Vagina (tissue), 2 donors: ENCODE data around the gene MBP. TPM values are rescaled to one million over a fixed set of nuclear protein-coding genes. Genes with fewer than 3 reads are reported as not detected.

Experiments used
- DNase-seq, 2 donors: peaks; one replicate each; pipeline ENCODE4 v3.0.0-alpha.2; 2017; ENCODE audit errors: extremely low spot score in 2 of 2
- H3K27ac ChIP-seq: fragments of 200-600 bp; sonication (generic); one replicate; pipeline ENCODE4 v1.5.1; 2019
- H3K27me3 ChIP-seq: fragments of 200-600 bp; sonication (generic); one replicate; pipeline ENCODE4 v1.5.1; 2019
- H3K36me3 ChIP-seq, 2 donors: fragments of 200-600 bp; sonication (generic); one replicate each; pipeline ENCODE4 v1.5.1; 2017 to 2019
- H3K4me1 ChIP-seq: fragments of 200-600 bp; sonication (generic); one replicate; pipeline ENCODE4 v1.5.1; 2019
- H3K4me3 ChIP-seq, 2 donors: fragments of 200-600 bp; sonication (generic); 1 replicate in 1 of 2; 2 replicates in 1 of 2; pipeline ENCODE4 v1.5.1; 2016 to 2019
- H3K9me3 ChIP-seq: fragments of 200-600 bp; sonication (generic); one replicate; pipeline ENCODE4 v1.5.1; 2019
- CTCF ChIP-seq, 3 experiments: fragments of 450-650 bp in 2 of 3; fragments of 200-600 bp in 1 of 3; sonication (generic) in 1 of 3; IDR thresholded peaks; one replicate each; pipeline ENCODE4 v1.5.1; 2017 to 2019; ENCODE audit warnings: antibody characterized with exemption in 3 of 3, mild to moderate bottlenecking in 2 of 3, moderate library complexity in 2 of 3
- POLR2A ChIP-seq, 2 donors: fragments of 450-650 bp; IDR thresholded peaks; one replicate each; pipeline ENCODE4 v1.6.1; 2017; ENCODE audit warnings: antibody characterized with exemption in 2 of 2, mild to moderate bottlenecking in 2 of 2, moderate library complexity in 2 of 2
- POLR2AphosphoS5 ChIP-seq, 2 donors: sonication (generic); formaldehyde crosslinking; IDR thresholded peaks; one replicate each; pipeline ENCODE4 v1.9.0; 2017; ENCODE audit warnings: antibody characterized with exemption in 2 of 2, mild to moderate bottlenecking in 2 of 2, low read depth in 1 of 2; ENCODE audit not compliant: insufficient read depth in 1 of 2
- intact Hi-C: fragments of 100-400 bp; cut with DNase I; formaldehyde crosslinking; loops from one replicate; pipeline ENCODE4 v1.15.1; 2023
- total RNA-seq: library from RNA; depleted of rRNA; stranded (reverse); fragments of >200 nt; gene quantifications from one replicate; pipeline ENCODE4 v1.2.3, GENCODE V29; 2016

Gene MBP
- total RNA-seq, 1 donor from 2014 or later: 33.6 TPM

GRCh38 chr18:77143196-77143595 is 10.6 kb upstream of the MBP start:
- DNase-seq: peak in 1 of 2 donors; percentile 75
- no peaks in the 10 kb centered on the region for H3K9me3 ChIP-seq
- no peak overlapping the region for H3K27ac ChIP-seq
- no peak overlapping the region for H3K4me3 ChIP-seq
- H3K4me1 ChIP-seq: peaks cover 9% of the 10 kb centered on the region
- intact Hi-C loops: no loop called here
- H3K36me3 ChIP-seq: no peaks in the 10 kb centered on the region
- no peak for TF ChIP-seq POLR2A (IDR thresholded peaks at IDR 0.05)
- TF ChIP-seq CTCF (IDR thresholded peaks at IDR 0.05): no peak
- TF ChIP-seq POLR2AphosphoS5 (IDR thresholded peaks at IDR 0.05; ENCODE audit: insufficient read depth in 1 of 2, low read depth in 1 of 2): no peak
- no peaks in the 10 kb centered on the region for H3K27me3 ChIP-seq

- no peaks in the 10 kb centered on the region for H3K36me3 ChIP-seq
- H3K9me3 ChIP-seq: no peaks in the 10 kb centered on the region
- no peaks in the 10 kb centered on the region for H3K27me3 ChIP-seq
- no peak overlapping the region for H3K4me3 ChIP-seq
- H3K27ac ChIP-seq: no peak overlapping the region
- peaks cover 8% of the 10 kb centered on the region for H3K4me1 ChIP-seq
- peak in 1 of 2 donors; percentile 80 for DNase-seq
- TF ChIP-seq POLR2AphosphoS5 (IDR thresholded peaks at IDR 0.05; ENCODE audit: insufficient read depth in 1 of 2, low read depth in 1 of 2) (no peak), POLR2A (IDR thresholded peaks at IDR 0.05) (no peak), CTCF (IDR thresholded peaks at IDR 0.05) (no peak)
- intact Hi-C loops: no loop called here
Measured at GRCh38 chr18:77141401-77142118, 9.0 kb upstream of the MBP start.

GRCh38 chr18:77140439-77141109 is 8.0 kb upstream of the MBP start:
- TF ChIP-seq POLR2AphosphoS5 (IDR thresholded peaks at IDR 0.05; ENCODE audit: insufficient read depth in 1 of 2, low read depth in 1 of 2) (peak in 1 of 2 donors; percentile 18), POLR2A (IDR thresholded peaks at IDR 0.05) (no peak), CTCF (IDR thresholded peaks at IDR 0.05) (no peak)
- Histone ChIP-seq H3K4me1 (peaks cover 7% of the 10 kb centered on the region), H3K27ac (no peak overlapping the region), H3K4me3 (no peak overlapping the region), H3K27me3 (no peaks in the 10 kb centered on the region), H3K9me3 (no peaks in the 10 kb centered on the region), H3K36me3 (no peaks in the 10 kb centered on the region)
- intact Hi-C loops: no loop called here
- DNase-seq: no peak

GRCh38 chr18:77140030-77140429 is 7.4 kb upstream of the MBP start:
- intact Hi-C loops: no loop called here

More at GRCh38 chr18:77140030-77140429, 7.4 kb upstream of the MBP start:
- Histone ChIP-seq H3K27ac (no peak overlapping the region), H3K9me3 (no peaks in the 10 kb centered on the region), H3K27me3 (no peaks in the 10 kb centered on the region), H3K36me3 (no peaks in the 10 kb centered on the region), H3K4me3 (no peak overlapping the region), H3K4me1 (peaks cover 7% of the 10 kb centered on the region)
- TF ChIP-seq POLR2A (IDR thresholded peaks at IDR 0.05) (no peak), CTCF (IDR thresholded peaks at IDR 0.05) (no peak), POLR2AphosphoS5 (IDR thresholded peaks at IDR 0.05; ENCODE audit: insufficient read depth in 1 of 2, low read depth in 1 of 2) (no peak)
- no peak for DNase-seq
